Posterior vena cava (tissue), 2 donors: ENCODE data around the gene DCDC2. TPM values are rescaled to one million over a fixed set of nuclear protein-coding genes. Genes with fewer than 3 reads are reported as not detected.
"Not testable (repeated sequence)": the region's sequence is repeated elsewhere in the genome, so short reads cannot be mapped to it uniquely, and the experiment has no call there.

ENCODE experiments used
- DNase-seq: peaks from one replicate; pipeline ENCODE4 v3.0.0-alpha.2; 2020; ENCODE audit warnings: low spot score
- intact Hi-C, 2 donors: fragments of 100-400 bp; cut with DNase I; formaldehyde crosslinking; loops; one replicate each; pipeline versions ENCODE4 v1.14.1 to v1.14.2; 2022 to 2023
- total RNA-seq, 2 donors: library from RNA; stranded (reverse); fragmentation: NEBNext Ultra II Directional; extraction: Animal tissue kit (Norgen Biotek cat#: 25700); gene quantifications; one replicate each; pipeline ENCODE4 v1.2.1, GENCODE V29; 2021
- donor health status: DM: yes; HTN: yes; CAD: no.
- donor health status: DM: yes; HTN: yes; CAD: no.

The DCDC2 gene
- total RNA-seq, 2 donors from 2014 or later, result not detected

- intact Hi-C loops, result loop anchor here in 1 of 2 donors (10.0 kb wide), 1 partner anchor 1271 kb away; no protein-coding TSS in a partner anchor
Measured at GRCh38 chr6:24283043-24283985, 74.5 kb downstream of the DCDC2 start.

GRCh38 chr6:24274441-24275083 is 83.3 kb downstream of the DCDC2 start:
- intact Hi-C loops, result no loop called here
- DNase-seq, result no peak

More at GRCh38 chr6:24283043-24283985, 74.5 kb downstream of the DCDC2 start:
- DNase-seq, result peak; percentile 83

GRCh38 chr6:24273096-24273870 is 84.6 kb downstream of the DCDC2 start:
- intact Hi-C loops, result no loop called here

GRCh38 chr6:24272553-24272952 is 85.3 kb downstream of the DCDC2 start:
- intact Hi-C loops, result no loop called here
- DNase-seq, result no peak

More at GRCh38 chr6:24273096-24273870, 84.6 kb downstream of the DCDC2 start:
- no peak for DNase-seq

GRCh38 chr6:24272148-24272547 is 85.7 kb downstream of the DCDC2 start:
- DNase-seq, result no peak
- intact Hi-C loops, result no loop called here

- intact Hi-C loops, result no loop called here
- no peak for DNase-seq
Measured at GRCh38 chr6:24270011-24270410, 87.8 kb downstream of the DCDC2 start.

GRCh38 chr6:24258214-24258613 is 99.6 kb downstream of the DCDC2 start:
- DNase-seq, intact Hi-C loops: not testable (repeated sequence)

GRCh38 chr6:24257282-24257681 is 100.6 kb downstream of the DCDC2 start:
- DNase-seq, result no peak
- intact Hi-C loops, result no loop called here

- DNase-seq, result no peak
- intact Hi-C loops, result no loop called here
Measured at GRCh38 chr6:24255676-24256075, 102.2 kb downstream of the DCDC2 start.

- intact Hi-C loops, result no loop called here
- no peak for DNase-seq
Measured at GRCh38 chr6:24253360-24253759, 104.5 kb downstream of the DCDC2 start.

GRCh38 chr6:24252280-24252679 is 105.6 kb downstream of the DCDC2 start:
- no peak for DNase-seq
- intact Hi-C loops, result no loop called here

GRCh38 chr6:24251339-24251738 is 106.5 kb downstream of the DCDC2 start:
- no peak for DNase-seq
- intact Hi-C loops, result no loop called here

GRCh38 chr6:24249926-24250325 is 107.9 kb downstream of the DCDC2 start:
- no peak for DNase-seq
- intact Hi-C loops, result no loop called here

GRCh38 chr6:24245275-24245674 is 112.6 kb downstream of the DCDC2 start:
- no peak for DNase-seq
- intact Hi-C loops, result no loop called here

GRCh38 chr6:24242924-24243323 is 114.9 kb downstream of the DCDC2 start:
- DNase-seq, result no peak
- intact Hi-C loops, result no loop called here

- DNase-seq, intact Hi-C loops: not testable (repeated sequence)
Measured at GRCh38 chr6:24241779-24242178, 116.1 kb downstream of the DCDC2 start.

- intact Hi-C loops, result no loop called here
- no peak for DNase-seq
Measured at GRCh38 chr6:24240943-24241342, 116.9 kb downstream of the DCDC2 start.

GRCh38 chr6:24240380-24240928 is 117.4 kb downstream of the DCDC2 start:
- DNase-seq, result no peak
- intact Hi-C loops, result no loop called here

- no peak for DNase-seq
- intact Hi-C loops, result no loop called here
Measured at GRCh38 chr6:24238700-24239099, 119.2 kb downstream of the DCDC2 start.
